Endothelial cell (in vitro differentiated cells): ENCODE results near the gene FAM43B. TPM values are rescaled to one million over a fixed set of nuclear protein-coding genes. Genes with fewer than 3 reads are reported as not detected.

Experiments
- DNase-seq: peaks from one replicate; pipeline ENCODE4 v3.0.0; 2021; ENCODE audit warnings: low spot score
- H3K27ac Mint-ChIP-seq: one replicate; pipeline ENCODE4 v1.8.0; 2021; ENCODE audit warnings: mixed read lengths, inconsistent platforms; ENCODE audit not compliant: unreplicated experiment
- H3K27me3 Mint-ChIP-seq: one replicate; pipeline ENCODE4 v1.8.0; 2021; ENCODE audit warnings: mild to moderate bottlenecking, moderate library complexity, mixed read lengths, inconsistent platforms; ENCODE audit not compliant: unreplicated experiment
- H3K36me3 Mint-ChIP-seq: one replicate; pipeline ENCODE4 v1.8.0; 2021; ENCODE audit warnings: mild to moderate bottlenecking, low read depth, mixed read lengths, inconsistent platforms; ENCODE audit not compliant: unreplicated experiment
- H3K4me1 Mint-ChIP-seq: one replicate; pipeline ENCODE4 v1.8.0; 2021; ENCODE audit warnings: mild to moderate bottlenecking, mixed read lengths, inconsistent platforms; ENCODE audit not compliant: unreplicated experiment
- H3K4me3 Mint-ChIP-seq: one replicate; pipeline ENCODE4 v1.8.0; 2021; ENCODE audit warnings: mild to moderate bottlenecking, mixed read lengths, inconsistent platforms; ENCODE audit not compliant: unreplicated experiment
- H3K9me3 Mint-ChIP-seq: one replicate; pipeline ENCODE4 v1.8.0; 2021; ENCODE audit warnings: mixed read lengths, inconsistent platforms; ENCODE audit not compliant: unreplicated experiment
- CTCF ChIP-seq: fragments of 200-600 bp; sonication (generic); IDR thresholded peaks from one replicate; pipeline ENCODE4 v1.5.0; 2021; ENCODE audit warnings: antibody characterized with exemption; ENCODE audit not compliant: unreplicated experiment
- total RNA-seq: library from RNA; stranded (reverse); fragmentation: NEBNext Ultra II Directional; extraction: Animal tissue kit (Norgen Biotek cat#: 25700); gene quantifications from one replicate; pipeline ENCODE4 v1.2.1, GENCODE V29; 2021; ENCODE audit not compliant: unreplicated experiment

FAM43B gene
- total RNA-seq, 1 donor from 2014 or later, result 1.7 TPM

- Mint-ChIP-seq H3K4me3 (no peak overlapping the region), H3K36me3 (no peaks in the 10 kb centered on the region), H3K27me3 (peaks cover 3% of the 10 kb centered on the region), H3K9me3 (no peaks in the 10 kb centered on the region), H3K4me1 (peaks cover 10% of the 10 kb centered on the region), H3K27ac (no peak overlapping the region)
- TF ChIP-seq CTCF, result no peak
- DNase-seq, result no peak
Measured at GRCh38 chr1:20600156-20600555, 47.8 kb downstream of the FAM43B start.

GRCh38 chr1:20601129-20601825, 48.9 kb downstream of the FAM43B start:
- Mint-ChIP-seq H3K4me1 (peaks cover 10% of the 10 kb centered on the region), H3K27me3 (peaks cover 3% of the 10 kb centered on the region), H3K36me3 (no peaks in the 10 kb centered on the region), H3K27ac (no peak overlapping the region), H3K4me3 (no peak overlapping the region), H3K9me3 (no peaks in the 10 kb centered on the region)
- no peak for TF ChIP-seq CTCF
- DNase-seq, result no peak

DNA sequence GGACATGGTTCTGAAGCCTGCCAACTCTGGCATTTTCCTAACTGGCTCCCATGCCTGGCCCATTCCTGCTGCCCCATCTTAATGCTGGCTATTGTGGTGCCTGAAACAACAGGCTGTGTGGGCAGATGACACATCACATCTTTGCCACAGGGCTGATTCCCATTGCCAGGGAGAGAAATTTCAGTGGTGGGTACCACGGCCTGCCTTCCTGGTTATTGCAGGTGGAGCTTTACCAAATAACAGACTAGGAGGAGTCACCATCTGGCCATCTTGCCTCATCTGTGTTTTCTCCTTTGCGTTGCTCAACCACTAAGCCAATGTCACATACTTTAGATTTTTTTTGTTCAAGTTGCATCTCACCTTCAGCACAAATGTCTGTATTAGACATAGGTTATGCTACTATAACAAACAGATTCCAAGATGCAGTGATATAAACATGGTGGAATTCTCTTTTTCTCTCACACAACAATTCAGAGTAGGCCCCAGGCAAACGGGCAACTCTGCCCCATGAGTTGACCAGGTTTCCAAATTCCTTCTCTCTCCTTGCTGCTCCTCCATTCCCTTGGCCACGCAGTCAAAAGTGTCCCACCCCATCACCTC, 50.6 kb downstream of the FAM43B start:
- no peak for DNase-seq
- Mint-ChIP-seq H3K4me1 (peaks cover 7% of the 10 kb centered on the region), H3K27me3 (peaks cover 3% of the 10 kb centered on the region), H3K27ac (no peak overlapping the region), H3K9me3 (no peaks in the 10 kb centered on the region), H3K4me3 (no peak overlapping the region), H3K36me3 (no peaks in the 10 kb centered on the region)
- no peak for TF ChIP-seq CTCF

- no peak for TF ChIP-seq CTCF
Measured at GRCh38 chr1:20603504-20604464, 51.4 kb downstream of the FAM43B start.

More at GRCh38 chr1:20603504-20604464, 51.4 kb downstream of the FAM43B start:
- Mint-ChIP-seq H3K36me3 (no peaks in the 10 kb centered on the region), H3K9me3 (no peaks in the 10 kb centered on the region), H3K4me1 (peaks cover 4% of the 10 kb centered on the region), H3K27ac (no peak overlapping the region), H3K27me3 (peaks cover 3% of the 10 kb centered on the region), H3K4me3 (no peak overlapping the region)
- no peak for DNase-seq

Other genes starting within 250 kb of the FAM43B start
- 0.28 TPM for gene CAMK2N1, start 66.4 kb upstream of the FAM43B start, total RNA-seq
- gene MUL1, start 44.4 kb upstream of the FAM43B start, total RNA-seq, result 31.5 TPM
- 1.1 TPM for gene CDA, start 36.5 kb downstream of the FAM43B start, total RNA-seq
- 40.0 TPM for gene PINK1, start 80.9 kb downstream of the FAM43B start, total RNA-seq
- gene DDOST, start 108.8 kb downstream of the FAM43B start, total RNA-seq, result 235 TPM
- gene KIF17, start 165.4 kb downstream of the FAM43B start, total RNA-seq, result 1.8 TPM
- 0.26 TPM for gene SH2D5, start 180.1 kb downstream of the FAM43B start, total RNA-seq
- gene HP1BP3, start 234.7 kb downstream of the FAM43B start, total RNA-seq, result 164 TPM